T-helper 22 cell (primary cell): Measurements from ENCODE around the gene RIT2.

Source experiments
- DNase-seq: peaks from one replicate; pipeline ENCODE4 v3.0.0-alpha.2; 2020; ENCODE audit warnings: low read depth

The RIT2 gene

DNA sequence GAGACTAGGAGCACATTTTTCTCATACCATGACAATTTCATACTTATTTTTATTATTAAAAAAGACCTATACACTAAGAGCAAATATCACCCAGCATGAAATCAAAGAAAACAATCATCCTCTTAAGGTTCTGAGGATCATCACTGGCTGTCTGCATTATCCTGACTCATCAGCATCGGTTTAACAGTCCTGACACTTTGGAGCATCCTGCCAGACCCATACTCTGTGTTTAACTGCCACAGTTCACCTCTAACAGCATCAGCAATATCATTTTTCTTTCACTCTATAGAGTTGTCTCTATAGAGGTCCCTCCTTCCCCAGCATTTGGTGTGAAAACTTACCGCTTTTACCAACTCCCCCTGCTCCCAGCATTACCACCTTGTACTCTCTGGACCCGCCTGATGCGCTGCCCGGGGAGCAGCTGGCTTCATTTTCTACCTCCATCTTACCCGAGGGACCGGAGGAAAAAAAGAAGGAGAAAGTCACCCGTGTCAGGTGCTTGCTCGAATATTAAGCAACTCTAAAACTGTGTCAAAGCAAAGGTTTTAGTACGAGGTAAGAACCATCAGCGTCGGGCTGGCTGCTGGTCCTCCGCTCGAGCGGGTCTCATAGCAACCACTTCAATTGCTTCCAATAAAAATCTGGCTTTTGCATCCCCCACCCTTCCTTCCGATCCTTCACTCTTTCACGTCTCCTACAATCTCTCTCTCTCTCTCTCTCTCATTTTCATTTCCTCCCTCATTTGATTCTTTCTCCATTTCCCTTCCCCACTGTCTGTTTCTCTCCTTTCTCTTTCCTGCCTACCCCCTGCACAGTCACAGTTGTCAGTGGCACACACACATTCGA is at the start of gene RIT2:
Gene RIT2, minus strand, starts transcription at position 610 of the 846 bp plus-strand sequence.
- no peak for DNase-seq

GRCh38 chr18:43161528-43161927 is 46.0 kb upstream of the RIT2 start:
- DNase-seq, result no peak

GRCh38 chr18:43160509-43160908 is 45.0 kb upstream of the RIT2 start:
- DNase-seq, result no peak

DNA sequence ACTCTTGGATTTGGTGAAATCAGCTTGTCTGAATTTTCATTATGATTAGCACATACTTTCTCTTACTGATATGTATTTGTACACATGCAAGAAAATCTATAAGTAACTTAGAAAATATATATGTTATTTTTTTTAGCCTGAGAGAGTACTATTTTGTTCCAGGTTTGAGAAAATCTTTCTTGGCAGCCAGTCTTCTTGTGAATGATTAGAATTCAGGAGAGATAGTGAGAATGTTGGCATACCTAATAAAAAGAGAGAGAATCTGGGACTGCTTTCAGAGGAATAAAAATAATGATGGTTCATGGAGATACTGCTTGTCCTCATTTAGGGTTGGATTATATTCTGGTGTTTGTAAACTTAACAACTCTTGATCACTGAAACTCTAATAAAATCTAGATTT is 44.4 kb upstream of the RIT2 start:
- no peak for DNase-seq

DNA sequence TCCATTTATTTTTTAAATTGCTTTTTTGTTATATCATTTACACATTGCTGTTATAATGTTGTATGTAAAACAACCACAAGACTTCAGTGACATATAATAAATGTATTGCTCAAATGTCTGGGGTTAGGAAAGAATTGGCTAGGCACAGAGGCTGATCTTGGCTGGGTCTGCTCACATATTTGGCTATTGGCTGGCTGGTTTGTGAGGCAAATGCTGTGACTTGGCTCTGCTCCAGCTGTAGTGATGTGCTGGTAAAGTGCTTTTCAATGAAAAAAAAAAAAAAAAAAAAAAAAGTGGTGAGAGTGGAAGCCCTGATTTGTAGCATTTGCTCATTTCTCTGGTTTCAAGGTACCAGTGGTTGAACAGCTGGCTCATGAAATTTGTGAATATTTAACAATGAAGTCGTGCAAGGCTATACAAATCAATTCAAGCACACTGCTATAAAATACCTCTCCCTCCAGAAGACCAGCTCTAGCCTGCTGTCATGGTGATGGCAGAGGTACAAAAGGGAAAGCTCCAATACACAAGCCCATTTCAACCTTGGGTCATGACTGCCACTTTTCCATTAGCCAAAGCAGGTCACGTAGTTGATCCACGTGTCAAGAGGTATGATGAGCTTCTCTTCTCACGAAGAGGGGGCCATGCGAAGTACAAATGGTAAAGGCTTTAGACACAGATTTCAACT is 43.7 kb upstream of the RIT2 start:
- no peak for DNase-seq

DNA sequence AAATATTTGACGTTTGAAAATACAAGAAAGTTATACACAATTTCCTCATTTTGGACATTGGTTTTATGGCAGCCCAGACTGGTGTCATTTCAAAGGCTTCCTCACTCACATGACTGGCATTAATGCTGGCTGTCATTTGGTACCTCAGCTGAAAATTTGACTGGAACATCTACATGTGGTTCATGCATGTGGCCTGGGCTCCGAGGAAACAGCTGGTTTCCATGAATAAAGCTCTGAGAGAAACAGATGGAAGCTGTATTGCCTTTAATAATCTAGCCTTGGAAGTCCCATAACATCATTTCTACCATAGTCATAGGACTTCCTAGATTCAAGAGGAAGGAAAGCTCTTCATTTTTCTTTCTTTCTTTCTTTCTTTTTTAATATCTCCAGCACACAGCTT is 42.9 kb upstream of the RIT2 start:
- no peak for DNase-seq

- no peak for DNase-seq
Measured at GRCh38 chr18:43155842-43156241, 40.4 kb upstream of the RIT2 start.

- DNase-seq, result no peak
Measured at GRCh38 chr18:43148231-43148630, 32.7 kb upstream of the RIT2 start.

DNA sequence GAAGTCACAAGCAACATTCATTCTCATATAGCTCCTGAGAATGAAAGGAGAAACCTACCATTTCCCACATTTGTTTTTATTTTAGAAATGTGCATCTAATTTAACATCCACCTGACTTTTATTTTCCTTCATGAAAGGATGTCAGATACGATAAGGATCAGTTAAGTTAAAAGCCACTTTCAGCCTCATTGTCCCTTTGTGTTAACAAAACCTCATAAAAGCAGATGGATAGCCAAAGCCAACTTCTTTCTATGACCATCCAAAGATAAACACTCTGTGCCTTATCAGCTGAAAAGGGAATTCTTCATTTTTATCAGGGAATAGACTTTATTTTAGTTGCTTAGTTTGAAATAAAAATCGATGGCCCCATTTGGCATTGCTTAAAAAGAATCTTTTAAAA is 25.7 kb upstream of the RIT2 start:
- DNase-seq, result no peak

GRCh38 chr18:43139288-43139946 is 23.9 kb upstream of the RIT2 start:
- DNase-seq, result no peak

- DNase-seq, result no peak
Measured at GRCh38 chr18:43134876-43135275, 19.4 kb upstream of the RIT2 start.

GRCh38 chr18:43130716-43131260 is 15.3 kb upstream of the RIT2 start:
- no peak for DNase-seq

GRCh38 chr18:43129946-43130524 is 14.6 kb upstream of the RIT2 start:
- no peak for DNase-seq

GRCh38 chr18:43125471-43125870 is 10.0 kb upstream of the RIT2 start:
- no peak for DNase-seq

- DNase-seq, result no peak
Measured at GRCh38 chr18:43122955-43123354, 7.5 kb upstream of the RIT2 start.

DNA sequence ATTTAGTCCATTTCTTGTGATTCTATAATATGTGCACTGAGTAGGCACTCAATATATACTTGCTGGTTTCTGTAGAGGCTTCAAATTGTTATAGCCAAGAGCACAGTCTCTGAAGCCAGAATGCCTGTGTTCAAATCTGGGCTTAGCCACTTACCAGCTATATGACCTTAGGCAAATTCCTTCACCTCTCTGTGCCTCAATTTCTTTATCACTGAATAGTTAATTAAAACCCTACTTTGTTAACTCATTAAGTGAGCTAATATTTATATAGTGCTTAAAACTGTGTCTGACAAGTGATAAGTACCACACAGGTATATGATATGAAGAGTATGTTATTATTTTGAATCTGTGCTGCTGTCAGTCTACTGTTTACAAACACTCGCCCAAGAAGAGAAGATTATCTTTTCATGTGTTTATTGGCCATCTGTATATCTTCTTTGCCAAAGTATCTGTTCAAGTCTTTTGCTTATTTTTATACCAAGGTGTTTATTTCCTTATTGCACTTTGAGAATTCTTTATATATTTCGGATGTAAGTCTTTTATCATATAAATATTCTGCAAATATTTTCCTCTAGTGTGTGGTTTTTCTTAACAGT is 1.3 kb upstream of the RIT2 start:
- no peak for DNase-seq

DNA sequence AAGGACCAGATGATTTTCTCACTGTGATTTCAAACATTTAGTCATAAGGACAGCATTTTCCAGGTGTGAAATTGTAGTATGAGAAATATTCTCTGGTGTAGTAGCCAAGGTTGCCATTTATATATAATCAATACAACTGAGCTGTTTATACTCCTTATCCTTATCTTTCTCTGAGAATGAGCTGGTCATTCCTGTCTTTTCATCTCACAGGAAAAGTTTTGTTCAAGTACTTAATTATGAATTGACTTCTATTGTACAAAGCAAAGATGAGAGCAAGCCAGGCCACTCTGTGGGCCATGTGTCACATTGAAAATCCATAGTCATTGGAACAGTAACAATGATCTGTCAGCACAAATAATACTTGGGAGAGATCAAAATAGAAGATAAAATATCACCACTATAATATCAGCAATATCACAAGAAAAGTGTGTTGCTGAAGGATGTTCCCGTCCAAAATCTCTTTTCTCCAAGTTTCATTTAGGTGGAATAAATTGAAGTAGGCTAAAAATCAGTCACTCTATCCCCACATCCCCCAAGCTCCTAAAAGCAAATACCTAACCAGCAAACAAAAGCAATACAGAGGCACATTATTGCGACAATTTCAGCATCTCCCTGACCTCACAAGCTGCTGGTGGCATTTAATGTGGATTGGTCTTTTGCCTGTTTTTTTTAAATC is 2.1 kb downstream of the RIT2 start:
- DNase-seq, result no peak

DNA sequence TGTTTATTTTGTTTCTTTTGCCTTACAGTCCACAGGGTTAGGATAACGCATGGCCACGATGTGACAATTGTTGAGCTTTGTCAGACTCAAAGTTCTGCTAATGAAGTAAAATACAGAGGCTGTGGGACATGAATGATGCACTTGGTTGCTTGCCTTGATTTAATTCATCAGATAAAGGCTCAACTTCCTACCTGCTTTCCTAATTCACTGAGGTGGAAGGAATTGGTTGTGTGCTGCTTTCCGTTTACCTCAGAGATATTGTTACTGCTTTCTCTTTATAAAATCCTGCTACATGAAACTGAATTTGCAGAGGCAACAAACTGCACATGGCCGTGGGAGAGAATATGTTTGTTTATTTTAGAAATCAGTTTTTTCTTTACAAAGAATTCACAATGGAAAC is 6.6 kb downstream of the RIT2 start:
- DNase-seq, result no peak

GRCh38 chr18:43108469-43108868 is 7.0 kb downstream of the RIT2 start:
- DNase-seq, result no peak

DNA sequence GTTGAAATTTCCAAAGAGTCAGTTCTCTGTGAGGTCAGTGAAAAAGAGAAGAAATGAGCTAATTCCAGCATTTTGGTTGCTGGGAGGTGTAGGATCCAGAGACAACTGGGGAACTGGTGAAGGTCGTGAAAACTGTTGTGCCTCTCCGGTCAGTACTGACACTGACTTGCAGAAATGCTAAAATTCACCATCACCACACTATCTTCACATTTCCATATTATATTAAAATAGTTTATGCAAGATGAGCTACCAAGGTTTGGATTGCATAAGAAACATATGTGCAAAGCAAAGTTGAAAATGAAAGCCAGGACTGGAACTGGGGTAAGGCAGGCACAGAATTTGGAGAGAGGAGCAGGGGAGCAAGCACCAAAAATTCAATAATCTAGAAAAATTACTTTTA is 21.8 kb downstream of the RIT2 start:
- DNase-seq, result no peak

- no peak for DNase-seq
Measured at GRCh38 chr18:43092539-43092938, 22.9 kb downstream of the RIT2 start.
